GM12864 (cell line): ENCODE data around the gene FKBP2.

Experiments
- DNase-seq: peaks from one replicate; pipeline ENCODE4 v3.0.0-alpha.2; 2011; ENCODE audit warnings: low read depth
- H3K4me3 ChIP-seq: 2 replicates; pipeline ENCODE4 v1.5.1; 2011; ENCODE audit warnings: mild to moderate bottlenecking, low read depth, low read length, control low read depth
- CTCF ChIP-seq: IDR thresholded peaks from 2 replicates; pipeline ENCODE4 v1.5.1; 2011; ENCODE audit warnings: low read depth, mild to moderate bottlenecking, moderate library complexity, low read length, control low read depth, inconsistent platforms; ENCODE audit errors: missing control alignments

The FKBP2 gene

GRCh38 chr11:64219354-64219684, 21.6 kb upstream of the FKBP2 start:
- DNase-seq = no peak
- no peak overlapping the region for H3K4me3 ChIP-seq
- TF ChIP-seq CTCF = no peak

GRCh38 chr11:64219755-64220154, 21.1 kb upstream of the FKBP2 start:
- TF ChIP-seq CTCF = no peak
- no peak for DNase-seq
- H3K4me3 ChIP-seq = no peak overlapping the region

- no peak for DNase-seq
- no peak overlapping the region for H3K4me3 ChIP-seq
- no peak for TF ChIP-seq CTCF
Measured at GRCh38 chr11:64220271-64220670, 20.6 kb upstream of the FKBP2 start.

DNA sequence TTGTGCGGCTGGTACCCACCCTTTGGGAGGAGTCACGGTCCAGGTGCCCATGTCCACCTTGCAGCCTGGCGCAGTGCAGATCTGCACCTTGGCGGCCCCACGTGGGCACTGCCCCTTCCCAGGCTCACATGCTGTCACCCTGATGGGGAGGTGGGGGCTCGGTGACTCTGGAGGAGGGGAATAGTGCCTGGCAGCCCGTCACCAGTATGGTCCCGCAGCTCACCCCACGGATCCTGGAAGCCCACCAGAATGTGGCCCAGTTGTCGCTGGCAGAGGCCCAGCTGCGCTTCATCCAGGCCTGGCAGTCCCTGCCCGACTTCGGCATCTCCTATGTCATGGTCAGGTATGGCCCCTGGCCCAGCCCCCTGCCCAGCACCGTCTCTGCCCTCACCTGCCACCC, 20.1 kb upstream of the FKBP2 start:
- TF ChIP-seq CTCF = no peak
- H3K4me3 ChIP-seq = no peak overlapping the region
- DNase-seq = no peak

- no peak for TF ChIP-seq CTCF
- no peak overlapping the region for H3K4me3 ChIP-seq
- no peak for DNase-seq
Measured at GRCh38 chr11:64222651-64223000, 18.3 kb upstream of the FKBP2 start.

DNA sequence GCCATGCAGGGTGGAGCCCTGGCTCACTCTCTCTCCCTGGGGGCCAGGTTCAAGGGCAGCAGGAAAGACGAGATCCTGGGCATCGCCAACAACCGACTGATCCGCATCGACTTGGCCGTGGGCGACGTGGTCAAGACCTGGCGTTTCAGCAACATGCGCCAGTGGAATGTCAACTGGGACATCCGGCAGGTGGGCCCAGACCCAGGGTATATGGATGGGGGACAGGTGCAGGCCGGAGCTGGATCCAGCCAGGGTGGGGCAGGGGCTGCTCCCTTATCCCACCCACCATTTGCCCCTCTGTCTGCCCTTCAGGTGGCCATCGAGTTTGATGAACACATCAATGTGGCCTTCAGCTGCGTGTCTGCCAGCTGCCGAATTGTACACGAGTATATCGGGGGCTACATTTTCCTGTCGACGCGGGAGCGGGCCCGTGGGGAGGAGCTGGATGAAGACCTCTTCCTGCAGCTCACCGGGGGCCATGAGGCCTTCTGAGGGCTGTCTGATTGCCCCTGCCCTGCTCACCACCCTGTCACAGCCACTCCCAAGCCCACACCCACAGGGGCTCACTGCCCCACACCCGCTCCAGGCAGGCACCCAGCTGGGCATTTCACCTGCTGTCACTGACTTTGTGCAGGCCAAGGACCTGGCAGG, 17.8 kb upstream of the FKBP2 start:
- TF ChIP-seq CTCF = no peak
- no peak overlapping the region for H3K4me3 ChIP-seq
- DNase-seq = no peak

- H3K4me3 ChIP-seq = peak overlapping the region; percentile 62
- DNase-seq = no peak
- no peak for TF ChIP-seq CTCF
Measured at GRCh38 chr11:64224151-64224890, 16.6 kb upstream of the FKBP2 start.
